ENCODE data around the gene CFAP251. TPM values are rescaled to one million over a fixed set of nuclear protein-coding genes. Genes with fewer than 3 reads are reported as not detected.

Gene CFAP251
- total and polyA plus RNA-seq, 2 donors (not counting 1 experiment from before 2014, with no cell fraction given) = 2.7 to 7.9 TPM

- no peak overlapping the region for H3K27ac ChIP-seq (ENCODE audit: insufficient read depth, low read length)
- H3K9me3 ChIP-seq (ENCODE audit: control insufficient read depth, insufficient read depth, low read depth, low read length) = no peaks in the 10 kb centered on the region
- no peaks in the 10 kb centered on the region for H3K4me1 ChIP-seq (ENCODE audit: control insufficient read depth, extremely low read depth, insufficient read depth, low read length)
- H3K79me2 ChIP-seq (ENCODE audit: control insufficient read depth, insufficient read depth, low read length) = no peaks in the 10 kb centered on the region
- H3K9ac ChIP-seq (ENCODE audit: insufficient read depth, low read length) = no peak overlapping the region
- TF ChIP-seq EZH2 (IDR thresholded peaks at IDR 0.05; ENCODE audit: low read length, missing control alignments) = no peak
- TF ChIP-seq, protein P1, sequence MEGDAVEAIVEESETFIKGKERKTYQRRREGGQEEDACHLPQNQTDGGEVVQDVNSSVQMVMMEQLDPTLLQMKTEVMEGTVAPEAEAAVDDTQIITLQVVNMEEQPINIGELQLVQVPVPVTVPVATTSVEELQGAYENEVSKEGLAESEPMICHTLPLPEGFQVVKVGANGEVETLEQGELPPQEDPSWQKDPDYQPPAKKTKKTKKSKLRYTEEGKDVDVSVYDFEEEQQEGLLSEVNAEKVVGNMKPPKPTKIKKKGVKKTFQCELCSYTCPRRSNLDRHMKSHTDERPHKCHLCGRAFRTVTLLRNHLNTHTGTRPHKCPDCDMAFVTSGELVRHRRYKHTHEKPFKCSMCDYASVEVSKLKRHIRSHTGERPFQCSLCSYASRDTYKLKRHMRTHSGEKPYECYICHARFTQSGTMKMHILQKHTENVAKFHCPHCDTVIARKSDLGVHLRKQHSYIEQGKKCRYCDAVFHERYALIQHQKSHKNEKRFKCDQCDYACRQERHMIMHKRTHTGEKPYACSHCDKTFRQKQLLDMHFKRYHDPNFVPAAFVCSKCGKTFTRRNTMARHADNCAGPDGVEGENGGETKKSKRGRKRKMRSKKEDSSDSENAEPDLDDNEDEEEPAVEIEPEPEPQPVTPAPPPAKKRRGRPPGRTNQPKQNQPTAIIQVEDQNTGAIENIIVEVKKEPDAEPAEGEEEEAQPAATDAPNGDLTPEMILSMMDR (conservative IDR thresholded peaks at IDR 0.05 in 1 of 2, IDR thresholded peaks at IDR 0.05 in 1 of 2; ENCODE audit: low read depth in 1 of 2, low read length in 2 of 2) = no peak
- H3K4me2 ChIP-seq (ENCODE audit: extremely low read depth, insufficient read depth, low read length) = no peak overlapping the region
- no peaks in the 10 kb centered on the region for H3K36me3 ChIP-seq (ENCODE audit: control insufficient read depth, insufficient read depth, low read length)
- H3K27me3 ChIP-seq (ENCODE audit: control insufficient read depth, insufficient read depth, low read length) = no peaks in the 10 kb centered on the region
- no peak for DNase-seq (ENCODE audit: low read depth in 2 of 2)
- no peak overlapping the region for H2AFZ ChIP-seq (ENCODE audit: low read length)
- H3K4me3 ChIP-seq (replicated peaks in 1 of 4; ENCODE audit: control extremely low read depth in 1 of 4, insufficient read depth in 1 of 4, low read depth in 3 of 4, low read length in 4 of 4) = no peak overlapping the region
- no peaks in the 10 kb centered on the region for H4K20me1 ChIP-seq (ENCODE audit: control insufficient read depth, extremely low read depth, insufficient read depth, low read length)
Observed at GRCh38 chr12:122013136-122013535, 94.7 kb downstream of the CFAP251 start.

DNA sequence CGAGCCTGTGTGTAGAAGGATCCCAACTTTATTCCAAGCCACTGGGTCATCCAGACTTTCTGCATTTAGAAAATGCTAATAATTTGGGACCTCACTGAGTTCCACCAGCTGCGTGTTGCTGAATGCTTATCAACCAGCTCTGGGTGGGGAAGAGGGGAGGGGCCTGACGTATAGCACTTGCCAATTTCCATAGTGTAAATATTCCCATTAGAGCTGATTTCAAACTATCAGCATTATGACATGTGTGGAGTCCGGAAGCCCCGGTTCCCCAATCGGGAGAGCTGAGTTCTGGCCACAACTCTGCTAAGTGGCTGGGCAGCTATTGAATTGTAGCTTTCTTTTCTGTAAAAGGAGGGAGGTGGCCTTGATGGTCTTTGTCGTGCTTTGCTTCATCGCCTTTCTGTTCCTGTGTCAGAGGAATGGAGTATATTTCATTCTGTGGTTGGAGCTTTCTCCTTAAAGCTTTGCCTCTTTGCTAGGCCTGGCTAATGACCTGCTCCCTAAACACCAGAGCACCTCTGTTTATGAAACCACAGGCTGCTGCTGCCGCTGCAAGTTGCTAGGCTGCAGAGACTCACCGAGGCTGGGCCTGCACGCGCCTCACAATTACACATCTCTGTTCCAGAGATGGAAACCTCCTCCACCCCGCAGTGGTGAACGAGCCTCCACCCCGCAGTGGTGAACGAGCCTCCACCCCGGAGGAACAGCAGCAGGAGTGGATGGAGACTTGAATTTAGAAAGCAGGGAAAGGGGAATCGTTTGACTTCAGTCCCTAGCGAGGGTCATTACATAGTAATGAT is 95.6 kb downstream of the CFAP251 start:
- Histone ChIP-seq H3K27ac (ENCODE audit: insufficient read depth, low read length) (no peak overlapping the region), H3K27me3 (ENCODE audit: control insufficient read depth, insufficient read depth, low read length) (no peaks in the 10 kb centered on the region)

GRCh38 chr12:122014781-122015180 is 96.4 kb downstream of the CFAP251 start:
- no peaks in the 10 kb centered on the region for H3K4me1 ChIP-seq (ENCODE audit: control insufficient read depth, extremely low read depth, insufficient read depth, low read length)
- H4K20me1 ChIP-seq (ENCODE audit: control insufficient read depth, extremely low read depth, insufficient read depth, low read length) = no peaks in the 10 kb centered on the region
- no peak for DNase-seq (ENCODE audit: low read depth in 2 of 2)
- H3K27ac ChIP-seq (ENCODE audit: insufficient read depth, low read length) = no peak overlapping the region
- no peak overlapping the region for H3K9ac ChIP-seq (ENCODE audit: insufficient read depth, low read length)
- no peaks in the 10 kb centered on the region for H3K36me3 ChIP-seq (ENCODE audit: control insufficient read depth, insufficient read depth, low read length)
- no peaks in the 10 kb centered on the region for H3K79me2 ChIP-seq (ENCODE audit: control insufficient read depth, insufficient read depth, low read length)
- no peaks in the 10 kb centered on the region for H3K27me3 ChIP-seq (ENCODE audit: control insufficient read depth, insufficient read depth, low read length)
- H3K4me3 ChIP-seq (replicated peaks in 1 of 4; ENCODE audit: control extremely low read depth in 1 of 4, insufficient read depth in 1 of 4, low read depth in 3 of 4, low read length in 4 of 4) = no peak overlapping the region
- H3K4me2 ChIP-seq (ENCODE audit: extremely low read depth, insufficient read depth, low read length) = no peak overlapping the region
- TF ChIP-seq EZH2 (IDR thresholded peaks at IDR 0.05; ENCODE audit: low read length, missing control alignments) = no peak
- TF ChIP-seq, protein P1 (conservative IDR thresholded peaks at IDR 0.05 in 1 of 2, IDR thresholded peaks at IDR 0.05 in 1 of 2; ENCODE audit: low read depth in 1 of 2, low read length in 2 of 2) = no peak
- H2AFZ ChIP-seq (ENCODE audit: low read length) = no peak overlapping the region
- H3K9me3 ChIP-seq (ENCODE audit: control insufficient read depth, insufficient read depth, low read depth, low read length) = no peaks in the 10 kb centered on the region

More for the DNA sequence above, 95.6 kb downstream of the CFAP251 start:
- Histone ChIP-seq H3K4me1 (ENCODE audit: control insufficient read depth, extremely low read depth, insufficient read depth, low read length) (no peaks in the 10 kb centered on the region), H3K4me2 (ENCODE audit: extremely low read depth, insufficient read depth, low read length) (no peak overlapping the region), H4K20me1 (ENCODE audit: control insufficient read depth, extremely low read depth, insufficient read depth, low read length) (no peaks in the 10 kb centered on the region), H2AFZ (ENCODE audit: low read length) (no peak overlapping the region), H3K9me3 (ENCODE audit: control insufficient read depth, insufficient read depth, low read depth, low read length) (no peaks in the 10 kb centered on the region), H3K4me3 (replicated peaks in 1 of 4; ENCODE audit: control extremely low read depth in 1 of 4, insufficient read depth in 1 of 4, low read depth in 3 of 4, low read length in 4 of 4) (no peak overlapping the region), H3K36me3 (ENCODE audit: control insufficient read depth, insufficient read depth, low read length) (no peaks in the 10 kb centered on the region), H3K9ac (ENCODE audit: insufficient read depth, low read length) (no peak overlapping the region), H3K79me2 (ENCODE audit: control insufficient read depth, insufficient read depth, low read length) (no peaks in the 10 kb centered on the region)
- TF ChIP-seq, protein P1 (conservative IDR thresholded peaks at IDR 0.05 in 1 of 2, IDR thresholded peaks at IDR 0.05 in 1 of 2; ENCODE audit: low read depth in 1 of 2, low read length in 2 of 2) = no peak
- TF ChIP-seq EZH2 (IDR thresholded peaks at IDR 0.05; ENCODE audit: low read length, missing control alignments) = no peak
- no peak for DNase-seq (ENCODE audit: low read depth in 2 of 2)
